Nephron (organoid): Measurements from ENCODE around the gene ARID5B.

ENCODE experiments used
- H3K27ac Mint-ChIP-seq, 3 experiments: 2 replicates each; pipeline ENCODE4 v1.8.0; 2020; ENCODE audit warnings: mixed read lengths in 3 of 3, mild to moderate bottlenecking in 2 of 3, moderate library complexity in 1 of 3
- H3K27me3 Mint-ChIP-seq: 2 replicates; pipeline ENCODE4 v1.8.0; 2021; ENCODE audit warnings: low read depth, mild to moderate bottlenecking, moderate library complexity, mixed read lengths
- H3K36me3 Mint-ChIP-seq: 2 replicates; pipeline ENCODE4 v1.8.0; 2020; ENCODE audit warnings: low read depth, mixed read lengths
- H3K4me1 Mint-ChIP-seq: 2 replicates; pipeline ENCODE4 v1.8.0; 2020; ENCODE audit warnings: mixed read lengths
- H3K4me3 Mint-ChIP-seq, 3 experiments: 2 replicates each; pipeline ENCODE4 v1.8.0; 2020; ENCODE audit warnings: mild to moderate bottlenecking in 3 of 3, mixed read lengths in 3 of 3, moderate library complexity in 2 of 3
- H3K9me3 Mint-ChIP-seq: 2 replicates; pipeline ENCODE4 v1.8.0; 2020; ENCODE audit warnings: mixed read lengths
- CTCF ChIP-seq, 3 experiments: fragments of 200-600 bp; sonication (generic); IDR thresholded peaks; one replicate each; pipeline ENCODE4 v1.5.0; 2021; ENCODE audit warnings: antibody characterized with exemption in 3 of 3; ENCODE audit not compliant: unreplicated experiment in 3 of 3

The ARID5B gene

GRCh38 chr10:62076891-62077290 lies 175.4 kb downstream of the ARID5B start:
- Mint-ChIP-seq H3K9me3 (no peaks in the 10 kb centered on the region), H3K4me3 (no peak overlapping the region), H3K36me3 (peaks cover 62% of the 10 kb centered on the region), H3K27me3 (no peaks in the 10 kb centered on the region), H3K4me1 (peaks cover 58% of the 10 kb centered on the region), H3K27ac (peak overlapping the region; percentile 68 to 84 (median 70))
- no peak for TF ChIP-seq CTCF (IDR thresholded peaks at IDR 0.05; ENCODE audit: unreplicated experiment in 3 of 3)

- Mint-ChIP-seq H3K27me3 (no peaks in the 10 kb centered on the region), H3K36me3 (peaks cover 56% of the 10 kb centered on the region), H3K9me3 (no peaks in the 10 kb centered on the region), H3K27ac (peak overlapping the region; percentile 3 to 70 (median 47)), H3K4me3 (peak overlapping the region in 1 of 3 experiments; percentile 2), H3K4me1 (peaks cover 61% of the 10 kb centered on the region)
- TF ChIP-seq CTCF (IDR thresholded peaks at IDR 0.05; ENCODE audit: unreplicated experiment in 3 of 3), result no peak
Observed at GRCh38 chr10:62077330-62078015, 176.0 kb downstream of the ARID5B start.

GRCh38 chr10:62079885-62080559 lies 178.5 kb downstream of the ARID5B start:
- H3K27me3 Mint-ChIP-seq, result no peaks in the 10 kb centered on the region
- H3K36me3 Mint-ChIP-seq, result peaks cover 43% of the 10 kb centered on the region
- peak overlapping the region; percentile 12 to 86 (median 48) for H3K27ac Mint-ChIP-seq
- no peak for TF ChIP-seq CTCF (IDR thresholded peaks at IDR 0.05; ENCODE audit: unreplicated experiment in 3 of 3)
- H3K4me3 Mint-ChIP-seq, result no peak overlapping the region
- H3K9me3 Mint-ChIP-seq, result no peaks in the 10 kb centered on the region
- peaks cover 69% of the 10 kb centered on the region for H3K4me1 Mint-ChIP-seq

- Mint-ChIP-seq H3K9me3 (no peaks in the 10 kb centered on the region), H3K27ac (peak overlapping the region; percentile 86 to 93 (median 92)), H3K4me1 (peaks cover 71% of the 10 kb centered on the region), H3K27me3 (no peaks in the 10 kb centered on the region), H3K36me3 (peaks cover 45% of the 10 kb centered on the region), H3K4me3 (peak overlapping the region in 1 of 3 experiments; percentile 18)
- no peak for TF ChIP-seq CTCF (IDR thresholded peaks at IDR 0.05; ENCODE audit: unreplicated experiment in 3 of 3)
Observed at GRCh38 chr10:62080905-62081304, 179.4 kb downstream of the ARID5B start.

- H3K4me1 Mint-ChIP-seq, result peaks cover 70% of the 10 kb centered on the region
- peaks cover 46% of the 10 kb centered on the region for H3K36me3 Mint-ChIP-seq
- peak overlapping the region in 1 of 3 experiments; percentile 18 for H3K4me3 Mint-ChIP-seq
- no peaks in the 10 kb centered on the region for H3K9me3 Mint-ChIP-seq
- no peak for TF ChIP-seq CTCF (IDR thresholded peaks at IDR 0.05; ENCODE audit: unreplicated experiment in 3 of 3)
- H3K27me3 Mint-ChIP-seq, result no peaks in the 10 kb centered on the region
- peak overlapping the region; percentile 86 to 93 (median 92) for H3K27ac Mint-ChIP-seq
Observed at GRCh38 chr10:62081341-62082270, 180.1 kb downstream of the ARID5B start.
